GM23248 (cell line): ENCODE data around the gene ACTR5.

ENCODE experiments used
- EZH2 ChIP-seq: fragments of 200-600 bp; sonication (generic); IDR thresholded peaks from 2 replicates; pipeline ENCODE4 v1.6.1; 2018; ENCODE audit warnings: antibody characterized with exemption, mild to moderate bottlenecking; ENCODE audit not compliant: insufficient read depth, poor library complexity, severe bottlenecking
- EZH2phosphoT487 ChIP-seq: fragments of 200-600 bp; sonication (generic); IDR thresholded peaks from 2 replicates; pipeline ENCODE4 v1.6.1; 2018; ENCODE audit warnings: antibody characterized with exemption, moderate library complexity, mild to moderate bottlenecking, low read depth; ENCODE audit not compliant: insufficient read depth

GRCh38 chr20:38782275-38782674, 34.0 kb downstream of the ACTR5 start:
- no peak for TF ChIP-seq EZH2
- TF ChIP-seq EZH2phosphoT487 = no peak
